HG03442 (cell line): ENCODE results near the gene TCF12.

ENCODE experiments used
- ATAC-seq: cut with Tn5 transposase; IDR thresholded peaks from one replicate; pipeline ENCODE4 v1.9.1; 2021; ENCODE audit warnings: mild to moderate bottlenecking, moderate library complexity; ENCODE audit not compliant: unreplicated experiment

The TCF12 gene

GRCh38 chr15:56918046-56918938, at the start of gene TCF12:
Gene TCF12 (plus strand): TSS chr15:56918644. CDS start chr15:56919914, 1,270 bp downstream.
- peak; percentile 69 for ATAC-seq

GRCh38 chr15:56869573-56869972, 48.9 kb upstream of the TCF12 start:
- no peak for ATAC-seq

- ATAC-seq = no peak
Observed at GRCh38 chr15:56871185-56871584, 47.3 kb upstream of the TCF12 start.

- no peak for ATAC-seq
Observed at GRCh38 chr15:56871867-56872266, 46.6 kb upstream of the TCF12 start.

GRCh38 chr15:56877255-56877970, 41.0 kb upstream of the TCF12 start:
- ATAC-seq = no peak

GRCh38 chr15:56879502-56879901, 38.9 kb upstream of the TCF12 start:
- no peak for ATAC-seq

- no peak for ATAC-seq
Observed at GRCh38 chr15:56883088-56883487, 35.4 kb upstream of the TCF12 start.

- ATAC-seq = no peak
Observed at GRCh38 chr15:56886363-56886931, 32.0 kb upstream of the TCF12 start.

GRCh38 chr15:56886932-56887781, 31.3 kb upstream of the TCF12 start:
- ATAC-seq = peak; percentile 85

- no peak for ATAC-seq
Observed at GRCh38 chr15:56887782-56888438, 30.5 kb upstream of the TCF12 start.

- ATAC-seq = no peak
Observed at GRCh38 chr15:56890038-56890437, 28.4 kb upstream of the TCF12 start.

- ATAC-seq = no peak
Observed at GRCh38 chr15:56891852-56892440, 26.5 kb upstream of the TCF12 start.

GRCh38 chr15:56892659-56893363, 25.6 kb upstream of the TCF12 start:
- ATAC-seq = no peak

- no peak for ATAC-seq
Observed at GRCh38 chr15:56893364-56893678, 25.1 kb upstream of the TCF12 start.

GRCh38 chr15:56894601-56895000, 23.8 kb upstream of the TCF12 start:
- no peak for ATAC-seq

GRCh38 chr15:56901931-56902330, 16.5 kb upstream of the TCF12 start:
- no peak for ATAC-seq

- no peak for ATAC-seq
Observed at GRCh38 chr15:56906766-56907165, 11.7 kb upstream of the TCF12 start.

- ATAC-seq = no peak
Observed at GRCh38 chr15:56910801-56911200, 7.6 kb upstream of the TCF12 start.

GRCh38 chr15:56913241-56913640, 5.2 kb upstream of the TCF12 start:
- no peak for ATAC-seq
